GM12865 (cell line): ENCODE measurements around the gene LRG1.

Source experiments
- DNase-seq: peaks from one replicate; pipeline ENCODE4 v3.0.0; 2010; ENCODE audit warnings: low read depth
- H3K4me3 ChIP-seq: 2 replicates; pipeline ENCODE4 v1.5.1; 2011; ENCODE audit warnings: mild to moderate bottlenecking, low read depth, low read length, control low read depth
- TF ChIP-seq, protein P1 (sequence below): IDR thresholded peaks from 2 replicates; pipeline ENCODE4 v1.5.1; 2011; ENCODE audit warnings: low read length, control low read depth, low read depth, inconsistent platforms; ENCODE audit not compliant: insufficient read depth; ENCODE audit errors: missing control alignments

Gene LRG1

DNA sequence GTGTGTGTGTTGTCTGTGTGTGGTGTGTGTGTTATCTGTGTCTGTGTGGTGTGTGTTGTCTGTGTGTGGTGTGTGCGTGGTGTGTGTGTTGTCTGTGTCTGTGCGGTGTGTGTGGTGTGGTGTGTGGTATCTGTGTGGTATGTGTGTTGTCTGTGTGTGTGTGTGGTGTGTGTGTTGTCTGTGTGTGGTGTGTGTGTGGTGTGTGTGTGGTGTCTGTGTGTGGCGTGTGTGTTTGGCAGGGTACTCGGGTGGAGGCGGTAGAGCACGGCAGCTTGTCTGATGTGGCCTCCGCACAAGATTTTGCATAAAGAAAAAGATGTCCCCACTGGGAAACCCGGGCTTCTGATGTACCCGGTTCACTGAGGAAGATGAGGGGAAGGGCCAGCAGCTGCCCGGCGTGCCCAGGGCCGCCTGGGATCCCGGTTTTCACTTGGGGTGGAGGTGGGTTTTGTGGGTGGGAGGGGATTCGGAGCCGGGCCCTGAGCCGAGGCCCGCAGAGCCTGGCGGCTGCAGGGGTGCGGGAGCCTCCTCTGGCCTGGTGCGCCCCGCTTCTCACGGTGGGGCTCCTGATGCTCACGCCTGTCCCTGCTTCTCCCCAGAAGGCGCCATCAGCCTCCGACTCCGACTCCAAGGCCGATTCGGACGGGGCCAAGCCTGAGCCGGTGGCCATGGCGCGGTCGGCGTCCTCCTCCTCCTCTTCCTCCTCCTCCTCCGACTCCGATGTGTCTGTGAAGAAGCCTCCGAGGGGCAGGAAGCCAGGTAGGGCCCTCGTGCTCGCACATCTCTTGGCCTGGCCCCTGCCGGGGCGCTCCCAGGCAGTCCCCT, 46.5 kb downstream of the LRG1 start:
- no peak for DNase-seq
- no peak overlapping the region for H3K4me3 ChIP-seq
- TF ChIP-seq, protein P1, sequence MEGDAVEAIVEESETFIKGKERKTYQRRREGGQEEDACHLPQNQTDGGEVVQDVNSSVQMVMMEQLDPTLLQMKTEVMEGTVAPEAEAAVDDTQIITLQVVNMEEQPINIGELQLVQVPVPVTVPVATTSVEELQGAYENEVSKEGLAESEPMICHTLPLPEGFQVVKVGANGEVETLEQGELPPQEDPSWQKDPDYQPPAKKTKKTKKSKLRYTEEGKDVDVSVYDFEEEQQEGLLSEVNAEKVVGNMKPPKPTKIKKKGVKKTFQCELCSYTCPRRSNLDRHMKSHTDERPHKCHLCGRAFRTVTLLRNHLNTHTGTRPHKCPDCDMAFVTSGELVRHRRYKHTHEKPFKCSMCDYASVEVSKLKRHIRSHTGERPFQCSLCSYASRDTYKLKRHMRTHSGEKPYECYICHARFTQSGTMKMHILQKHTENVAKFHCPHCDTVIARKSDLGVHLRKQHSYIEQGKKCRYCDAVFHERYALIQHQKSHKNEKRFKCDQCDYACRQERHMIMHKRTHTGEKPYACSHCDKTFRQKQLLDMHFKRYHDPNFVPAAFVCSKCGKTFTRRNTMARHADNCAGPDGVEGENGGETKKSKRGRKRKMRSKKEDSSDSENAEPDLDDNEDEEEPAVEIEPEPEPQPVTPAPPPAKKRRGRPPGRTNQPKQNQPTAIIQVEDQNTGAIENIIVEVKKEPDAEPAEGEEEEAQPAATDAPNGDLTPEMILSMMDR: no peak

DNA sequence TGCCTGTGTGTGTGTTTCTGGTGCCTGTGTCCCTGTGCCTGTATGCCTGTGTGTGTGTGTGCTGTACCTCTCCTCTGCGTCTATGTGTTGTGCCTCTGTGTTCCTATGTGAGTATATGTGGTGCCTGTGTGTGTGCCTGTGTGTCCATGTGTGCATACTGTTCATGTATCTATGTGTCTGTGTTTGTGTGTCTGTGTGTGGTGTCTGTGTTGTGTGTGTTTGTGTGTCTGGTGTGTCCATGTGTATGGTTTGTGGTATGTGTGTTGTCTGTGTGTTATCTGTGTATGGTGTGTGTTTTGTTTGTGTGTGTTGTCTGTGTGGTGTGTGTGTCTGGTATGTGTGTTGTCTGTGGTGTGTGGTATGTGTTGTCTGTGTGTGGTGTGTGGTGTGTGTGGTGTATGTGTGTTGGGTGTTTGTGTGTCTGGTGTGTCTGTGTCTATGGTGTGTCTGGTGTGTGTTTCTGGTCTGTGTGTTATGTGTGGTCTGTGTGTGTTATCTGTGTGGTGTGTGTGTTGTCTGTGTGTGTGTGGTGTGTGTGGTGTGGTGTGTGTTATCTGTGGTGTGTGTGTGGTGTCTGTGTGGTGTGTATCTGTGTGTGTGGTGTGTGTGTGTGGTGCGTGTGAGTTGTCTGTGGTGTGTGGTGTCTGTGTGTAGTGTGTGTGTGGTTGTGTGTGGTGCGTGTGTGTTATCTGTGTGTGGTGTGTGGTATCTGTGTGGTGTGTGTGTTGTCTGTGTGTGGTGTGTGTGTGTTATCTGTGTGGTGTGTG, 47.3 kb downstream of the LRG1 start:
- no peak for DNase-seq
- TF ChIP-seq, protein P1: no peak
- no peak overlapping the region for H3K4me3 ChIP-seq

DNA sequence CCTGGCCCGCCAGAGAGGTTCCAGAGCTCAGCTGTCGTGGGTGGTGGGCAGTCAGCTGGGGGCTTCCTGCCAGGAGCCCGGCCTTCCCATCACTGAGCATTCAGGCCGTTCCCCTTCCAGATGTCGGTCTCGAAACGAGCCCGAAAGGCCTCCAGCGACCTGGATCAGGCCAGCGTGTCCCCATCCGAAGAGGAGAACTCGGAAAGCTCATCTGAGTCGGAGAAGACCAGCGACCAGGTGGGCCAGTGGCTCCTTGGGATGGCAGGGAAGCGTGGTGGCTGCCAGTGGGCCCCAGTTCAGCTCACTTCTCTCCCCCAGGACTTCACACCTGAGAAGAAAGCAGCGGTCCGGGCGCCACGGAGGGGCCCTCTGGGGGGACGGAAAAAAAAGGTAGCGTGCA, 48.4 kb downstream of the LRG1 start:
- TF ChIP-seq, protein P1: no peak
- DNase-seq: no peak
- H3K4me3 ChIP-seq: no peak overlapping the region

DNA sequence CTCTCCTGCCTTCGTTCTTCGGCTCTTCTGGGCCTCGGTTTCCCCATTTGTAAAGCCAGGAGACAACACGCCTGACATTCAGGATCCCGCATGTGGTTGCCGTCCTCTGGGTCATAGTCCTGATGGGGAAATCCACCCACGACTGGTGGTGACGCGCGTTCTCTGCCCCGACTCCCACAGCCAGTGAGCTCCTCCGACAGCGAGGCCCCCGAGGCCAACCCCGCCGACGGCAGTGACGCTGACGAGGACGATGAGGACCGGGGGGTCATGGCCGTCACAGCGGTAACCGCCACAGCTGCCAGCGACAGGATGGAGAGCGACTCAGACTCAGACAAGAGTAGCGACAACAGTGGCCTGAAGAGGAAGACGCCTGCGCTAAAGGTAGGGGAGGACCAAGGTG, 51.3 kb downstream of the LRG1 start:
- no peak for DNase-seq
- H3K4me3 ChIP-seq: no peak overlapping the region
- TF ChIP-seq, protein P1: no peak

DNA sequence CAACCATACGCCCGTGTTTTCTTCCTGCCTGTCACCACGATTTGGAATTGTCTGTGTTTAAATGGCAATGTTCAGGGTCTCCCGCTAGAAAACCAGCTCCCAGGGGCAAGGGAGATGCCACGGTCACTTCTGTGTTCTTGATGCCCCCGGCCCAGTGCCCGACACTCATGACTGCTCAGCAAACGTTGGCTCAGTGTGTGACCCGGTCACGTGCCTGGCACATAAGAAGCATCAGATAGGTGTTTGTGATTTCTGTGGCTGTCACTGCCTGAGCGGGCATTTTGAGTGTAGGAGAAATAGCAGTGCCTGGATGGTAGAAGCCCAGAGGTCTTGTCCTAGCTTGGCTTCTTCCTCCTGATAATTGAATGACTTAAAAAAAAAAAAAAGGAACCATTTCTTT, 52.3 kb downstream of the LRG1 start:
- TF ChIP-seq, protein P1: no peak
- H3K4me3 ChIP-seq: no peak overlapping the region
- no peak for DNase-seq
